OCI-LY3 (cell line): ENCODE data around the gene TMEM233.

Source experiments
- EZH2phosphoT487 ChIP-seq: fragments of 200-600 bp; shearing (Covaris generic); IDR thresholded peaks from 2 replicates; pipeline ENCODE4 v1.6.1; 2018; ENCODE audit warnings: antibody characterized with exemption, mixed run types, low read depth
- TF ChIP-seq, protein P1 (sequence below): fragments of 200-600, 300-600 bp; sonication (generic); IDR thresholded peaks from 2 replicates; pipeline ENCODE4 v1.5.1; 2014; ENCODE audit warnings: antibody characterized with exemption, low read length, low read depth

DNA sequence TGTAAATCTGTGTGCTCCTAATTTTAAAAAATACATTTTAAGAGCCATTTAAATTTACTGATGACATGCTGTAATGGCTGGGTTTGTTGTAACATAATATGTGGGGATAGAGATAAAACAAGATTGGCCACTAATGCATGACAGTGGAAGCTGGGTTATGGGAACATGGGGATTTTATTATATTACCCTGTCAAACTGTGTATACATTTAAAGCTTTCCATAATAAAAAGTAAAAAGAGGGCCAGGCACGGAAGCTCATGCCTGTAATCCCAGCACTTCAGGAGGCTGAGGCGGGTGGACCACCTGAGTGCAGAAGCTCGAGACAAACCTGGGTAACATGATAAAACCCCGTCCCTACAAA lies 9.1 kb downstream of the TMEM233 start:
- TF ChIP-seq, protein P1, sequence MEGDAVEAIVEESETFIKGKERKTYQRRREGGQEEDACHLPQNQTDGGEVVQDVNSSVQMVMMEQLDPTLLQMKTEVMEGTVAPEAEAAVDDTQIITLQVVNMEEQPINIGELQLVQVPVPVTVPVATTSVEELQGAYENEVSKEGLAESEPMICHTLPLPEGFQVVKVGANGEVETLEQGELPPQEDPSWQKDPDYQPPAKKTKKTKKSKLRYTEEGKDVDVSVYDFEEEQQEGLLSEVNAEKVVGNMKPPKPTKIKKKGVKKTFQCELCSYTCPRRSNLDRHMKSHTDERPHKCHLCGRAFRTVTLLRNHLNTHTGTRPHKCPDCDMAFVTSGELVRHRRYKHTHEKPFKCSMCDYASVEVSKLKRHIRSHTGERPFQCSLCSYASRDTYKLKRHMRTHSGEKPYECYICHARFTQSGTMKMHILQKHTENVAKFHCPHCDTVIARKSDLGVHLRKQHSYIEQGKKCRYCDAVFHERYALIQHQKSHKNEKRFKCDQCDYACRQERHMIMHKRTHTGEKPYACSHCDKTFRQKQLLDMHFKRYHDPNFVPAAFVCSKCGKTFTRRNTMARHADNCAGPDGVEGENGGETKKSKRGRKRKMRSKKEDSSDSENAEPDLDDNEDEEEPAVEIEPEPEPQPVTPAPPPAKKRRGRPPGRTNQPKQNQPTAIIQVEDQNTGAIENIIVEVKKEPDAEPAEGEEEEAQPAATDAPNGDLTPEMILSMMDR, result no peak
- no peak for TF ChIP-seq EZH2phosphoT487
